ENCODE results near the gene MMP25.
"Not testable (repeated sequence)": the region's sequence is repeated elsewhere in the genome, so short reads cannot be mapped to it uniquely, and the experiment has no call there.

The MMP25 gene

GRCh38 chr16:3056336-3057180 is 10.2 kb downstream of the MMP25 start:
- DNase-seq = no peak

GRCh38 chr16:3057181-3058138 is 11.1 kb downstream of the MMP25 start:
- no peak for DNase-seq

- DNase-seq = no peak
Measured at GRCh38 chr16:3058139-3059030, 12.0 kb downstream of the MMP25 start.

GRCh38 chr16:3059041-3059722 is 12.8 kb downstream of the MMP25 start:
- DNase-seq = no peak

GRCh38 chr16:3059723-3060242 is 13.4 kb downstream of the MMP25 start:
- no peak for DNase-seq

- DNase-seq = no peak
Measured at GRCh38 chr16:3060339-3061127, 14.2 kb downstream of the MMP25 start.

- no peak for DNase-seq
Measured at GRCh38 chr16:3062553-3062952, 16.2 kb downstream of the MMP25 start.

GRCh38 chr16:3063625-3064386 is 17.4 kb downstream of the MMP25 start:
- no peak for DNase-seq

GRCh38 chr16:3065069-3065741 is 18.8 kb downstream of the MMP25 start, which contains the start of gene IL32:
TSS of gene IL32 (plus strand) at chr16:3065640. CDS start at chr16:3065812, 172 bp downstream.
- no peak for DNase-seq

- DNase-seq = no peak
Measured at GRCh38 chr16:3065742-3066439, 19.5 kb downstream of the MMP25 start.

- DNase-seq = no peak
Measured at GRCh38 chr16:3066440-3066748, 20.0 kb downstream of the MMP25 start.

GRCh38 chr16:3068487-3068886 is 22.1 kb downstream of the MMP25 start:
- DNase-seq = no peak

- DNase-seq = not testable (repeated sequence)
Measured at GRCh38 chr16:3069146-3069545, 22.8 kb downstream of the MMP25 start.

- DNase-seq = no peak
Measured at GRCh38 chr16:3070608-3071111, 24.3 kb downstream of the MMP25 start.

GRCh38 chr16:3071655-3072054 is 25.3 kb downstream of the MMP25 start:
- DNase-seq = no peak

GRCh38 chr16:3072148-3072547 is 25.8 kb downstream of the MMP25 start:
- not testable (repeated sequence) for DNase-seq

GRCh38 chr16:3072576-3073263 is 26.4 kb downstream of the MMP25 start:
- DNase-seq = not testable (repeated sequence)

- no peak for DNase-seq
Measured at GRCh38 chr16:3073448-3073847, 27.1 kb downstream of the MMP25 start.

Data from NCI-H510A (cell line).